ENCODE data around the gene PHYKPL. TPM values are rescaled to one million over a fixed set of nuclear protein-coding genes. Genes with fewer than 3 reads are reported as not detected.

Gene PHYKPL
- 4.3 to 9.8 TPM (median 8.3 TPM) in 5 replicates for total RNA-seq (2022; extraction: Qiagen RNA extraction; ENCODE audit: low read depth)

DNA sequence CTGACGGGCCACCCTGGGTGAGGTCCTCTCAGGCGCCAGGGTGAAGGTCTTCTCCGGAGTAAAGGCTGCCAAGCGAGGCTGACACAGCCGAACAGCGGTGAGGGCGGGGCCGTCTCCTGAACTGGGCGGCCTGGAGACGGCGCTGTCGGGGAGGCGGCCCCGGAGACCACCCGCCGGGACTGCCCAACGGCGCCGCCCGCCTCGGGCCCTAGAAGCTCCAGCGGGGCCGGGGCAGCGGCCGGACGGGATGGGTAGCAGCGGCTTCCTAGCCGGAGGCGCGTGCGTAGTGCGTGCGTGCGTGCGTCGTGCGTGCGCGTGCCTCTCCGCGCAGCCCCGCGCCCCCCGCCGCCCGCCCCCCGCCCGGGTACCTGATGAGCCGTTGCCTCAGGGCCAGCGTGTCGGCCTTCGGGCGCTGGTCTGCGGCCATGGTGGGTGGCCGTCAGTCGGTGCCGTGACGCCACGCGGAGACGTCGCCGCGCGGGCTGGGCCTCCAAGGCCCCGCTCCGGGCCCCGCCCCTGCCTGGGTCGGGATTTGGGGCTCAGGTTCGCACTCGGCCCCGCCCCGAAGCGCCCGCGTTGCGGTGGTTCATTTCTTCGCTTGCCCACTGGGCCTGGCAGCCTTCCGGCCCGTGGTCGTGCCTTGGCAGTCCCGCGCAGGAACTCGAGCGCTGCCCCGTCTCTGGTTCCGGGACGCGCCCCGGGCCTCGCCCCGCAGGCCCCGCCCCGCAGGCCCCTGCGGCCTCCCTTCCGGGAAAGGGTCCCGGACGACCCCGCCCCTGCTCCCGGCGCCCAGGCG, at the start of gene PHYKPL:
Gene PHYKPL (minus strand): TSS at position 679 of the 796 bp plus-strand sequence. CDS start 252 bp downstream, at position 427.

DNA sequence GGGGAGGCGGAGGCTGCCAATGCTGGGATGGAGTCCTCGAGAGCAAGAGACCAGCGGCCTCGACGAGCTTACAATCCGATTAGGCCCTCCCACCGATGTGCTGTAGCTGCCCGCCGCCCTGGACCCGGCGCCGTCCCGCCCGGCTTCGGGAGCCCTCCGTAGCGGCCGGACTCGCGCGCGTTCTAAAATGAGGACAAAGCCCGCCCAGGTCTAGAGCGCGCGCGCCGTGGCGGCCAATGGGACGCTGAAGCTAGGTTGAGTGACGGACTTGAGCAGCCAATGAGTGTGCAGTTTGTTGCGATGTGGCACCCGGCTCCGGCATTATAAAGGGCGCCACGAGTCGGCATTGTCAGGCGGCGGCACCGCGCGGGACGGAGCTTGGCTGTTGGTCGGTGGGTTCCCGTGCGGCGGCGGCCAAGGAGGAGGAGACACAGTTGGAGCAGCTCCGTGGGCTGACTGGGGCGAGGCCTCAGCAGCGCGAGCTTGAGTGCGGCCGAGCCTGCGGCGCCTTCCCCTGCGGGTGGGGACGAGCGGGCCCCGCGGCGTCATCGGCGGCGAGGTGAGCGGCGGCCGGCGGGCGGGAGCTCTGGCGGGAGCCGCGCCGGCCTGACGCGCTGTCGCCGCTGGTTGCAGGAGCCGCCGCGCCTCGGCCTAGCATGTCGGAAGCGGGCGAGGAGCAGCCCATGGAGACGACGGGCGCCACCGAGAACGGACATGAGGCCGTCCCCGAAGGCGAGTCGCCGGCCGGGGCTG, 28.2 kb downstream of the PHYKPL start, which contains the start of gene HNRNPAB:
Gene HNRNPAB (plus strand): TSS at position 352 of the 753 bp plus-strand sequence. CDS start 305 bp downstream, at position 657.

DNA sequence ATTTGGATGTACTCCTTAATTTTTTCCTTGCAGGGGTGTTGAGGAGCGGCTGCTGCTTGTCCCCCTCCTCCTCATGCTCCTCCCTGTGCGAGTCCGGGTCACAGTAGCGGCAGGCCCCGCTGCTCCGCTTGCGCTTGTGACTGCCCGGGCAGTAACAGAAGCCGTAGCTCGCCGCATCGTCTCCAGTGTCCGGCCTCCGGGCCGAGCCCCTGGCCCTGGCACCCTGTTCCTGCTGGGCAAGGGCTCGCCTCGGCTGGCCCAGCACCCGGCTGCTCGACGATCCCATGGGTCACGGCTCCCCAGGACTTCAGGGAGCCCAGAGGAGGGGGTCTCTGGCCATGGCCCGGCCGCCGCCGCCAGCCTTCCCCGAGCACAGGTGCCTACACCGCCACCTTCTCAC, 45.6 kb downstream of the PHYKPL start, which contains the start of gene GMCL2:
Gene GMCL2 (minus strand): TSS at position 358 of the 400 bp plus-strand sequence. CDS start 72 bp downstream, at position 286.

Other genes with a start within 250 kb of the PHYKPL start
- gene PROP1, start 236.6 kb downstream of the PHYKPL start, total RNA-seq (2022; extraction: Qiagen RNA extraction; ENCODE audit: low read depth): 0.19 TPM in 1 of 5 replicates, not detected in the others
- 0.67 to 1.00 TPM (median 0.86 TPM) in 5 replicates for gene N4BP3, start 119.3 kb downstream of the PHYKPL start, total RNA-seq (2022; extraction: Qiagen RNA extraction; ENCODE audit: low read depth)
- gene RMND5B, start 101.8 kb downstream of the PHYKPL start, total RNA-seq (2022; extraction: Qiagen RNA extraction; ENCODE audit: low read depth): 22.3 to 30.9 TPM (median 29.4 TPM) in 5 replicates
- gene NHP2, start 78.9 kb downstream of the PHYKPL start, total RNA-seq (2022; extraction: Qiagen RNA extraction; ENCODE audit: low read depth): 380 to 478 TPM (median 408 TPM) in 5 replicates
- gene GMCL2, start 45.4 kb downstream of the PHYKPL start, total RNA-seq (2022; extraction: Qiagen RNA extraction; ENCODE audit: low read depth): not detected in 5 replicates
- gene HNRNPAB, start 28.3 kb downstream of the PHYKPL start, total RNA-seq (2022; extraction: Qiagen RNA extraction; ENCODE audit: low read depth): 312 to 335 TPM (median 319 TPM) in 5 replicates

All from A549 treated with GW870086 at 1 μM for 4 hours (cell line).